AG08396 (cell line): Measurements from ENCODE around the gene H2BW2.
"Not testable (repeated sequence)": the region's sequence is repeated elsewhere in the genome, so short reads cannot be mapped to it uniquely, and the experiment has no call there.

Source experiments
- DNase-seq: peaks from one replicate; pipeline ENCODE4 v3.0.0; 2012; ENCODE audit warnings: low spot score, mixed read lengths

Gene H2BW2

GRCh38 chrX:104039689-104040505, at the start of gene H2BW2:
TSS of gene H2BW2 (plus strand) at chrX:104039956. CDS start at chrX:104039995, 39 bp downstream.
- DNase-seq = no peak

GRCh38 chrX:103999234-103999633, 40.5 kb upstream of the H2BW2 start:
- no peak for DNase-seq

- no peak for DNase-seq
Measured at GRCh38 chrX:104008831-104009230, 30.9 kb upstream of the H2BW2 start.

GRCh38 chrX:104013158-104013557, 26.6 kb upstream of the H2BW2 start:
- DNase-seq = no peak

- DNase-seq = no peak
Measured at GRCh38 chrX:104013606-104014005, 26.1 kb upstream of the H2BW2 start, which contains the start of gene H2BW1. TSS of gene H2BW1 (minus strand) at chrX:104013708. CDS start at chrX:104013576, 132 bp downstream.

- DNase-seq = not testable (repeated sequence)
Measured at GRCh38 chrX:104015576-104015975, 24.2 kb upstream of the H2BW2 start.

- DNase-seq = no peak
Measured at GRCh38 chrX:104018126-104018525, 21.6 kb upstream of the H2BW2 start.

- DNase-seq = no peak
Measured at GRCh38 chrX:104041003-104041402, 1.2 kb downstream of the H2BW2 start.

GRCh38 chrX:104045642-104046041, 5.9 kb downstream of the H2BW2 start:
- no peak for DNase-seq

GRCh38 chrX:104047171-104047570, 7.4 kb downstream of the H2BW2 start:
- DNase-seq = no peak

GRCh38 chrX:104054956-104055355, 15.2 kb downstream of the H2BW2 start:
- DNase-seq = not testable (repeated sequence)

GRCh38 chrX:104062636-104063035, 22.9 kb downstream of the H2BW2 start:
- DNase-seq = not testable (repeated sequence)

- DNase-seq = not testable (repeated sequence)
Measured at GRCh38 chrX:104075778-104076445, 36.2 kb downstream of the H2BW2 start, which contains the start of gene TMSB15C. TSS of gene TMSB15C (minus strand) at chrX:104076236.

GRCh38 chrX:104077854-104078253, 38.1 kb downstream of the H2BW2 start:
- DNase-seq = not testable (repeated sequence)

GRCh38 chrX:104084063-104084462, 44.3 kb downstream of the H2BW2 start:
- no peak for DNase-seq

- no peak for DNase-seq
Measured at GRCh38 chrX:104084534-104085277, 45.0 kb downstream of the H2BW2 start.

- DNase-seq = no peak
Measured at GRCh38 chrX:104085477-104085876, 45.7 kb downstream of the H2BW2 start.

- no peak for DNase-seq
Measured at GRCh38 chrX:104085919-104086318, 46.2 kb downstream of the H2BW2 start.
